Lung (tissue), 12 donors: Measurements from ENCODE around the gene GFY. TPM values are rescaled to one million over a fixed set of nuclear protein-coding genes. Genes with fewer than 3 reads are reported as not detected.

Experiments
- ATAC-seq: fragments of 200-7000 bp; cut with Tn5 transposase; one replicate; pipeline ENCODE4 v1.9.1; 2020; ENCODE audit warnings: moderate number of reproducible peaks; ENCODE audit not compliant: insufficient read depth, low FRiP score
- DNase-seq, 3 donors: peaks; one replicate each; pipeline ENCODE4 v3.0.0-alpha.2; 2013 to 2017
- H3K27ac ChIP-seq, 2 donors: one replicate each; pipeline ENCODE4 v1.5.1; 2013; ENCODE audit warnings: mild to moderate bottlenecking in 2 of 2, moderate library complexity in 2 of 2, control low read depth in 1 of 2, inconsistent platforms in 1 of 2, low read depth in 1 of 2, low read length in 1 of 2
- H3K27me3 ChIP-seq, 3 donors: one replicate each; pipeline ENCODE4 v1.5.1; 2013; ENCODE audit warnings: low read length in 2 of 3; ENCODE audit not compliant: control insufficient read depth in 3 of 3, insufficient read depth in 3 of 3
- H3K36me3 ChIP-seq, 4 donors: one replicate each; pipeline ENCODE4 v1.5.1; 2013; ENCODE audit warnings: low read length in 4 of 4, mild to moderate bottlenecking in 1 of 4, moderate library complexity in 1 of 4; ENCODE audit not compliant: control insufficient read depth in 4 of 4, insufficient read depth in 4 of 4
- H3K4me1 ChIP-seq, 5 donors: one replicate each; pipeline ENCODE4 v1.5.1; 2013; ENCODE audit warnings: low read length in 5 of 5, mild to moderate bottlenecking in 2 of 5, moderate library complexity in 1 of 5; ENCODE audit not compliant: control insufficient read depth in 5 of 5, insufficient read depth in 5 of 5
- H3K4me3 ChIP-seq: one replicate; pipeline ENCODE4 v1.5.1; 2013; ENCODE audit warnings: mild to moderate bottlenecking, control low read depth, moderate library complexity
- H3K9ac ChIP-seq, 2 donors: one replicate each; pipeline ENCODE4 v1.5.1; 2013; ENCODE audit warnings: low read length in 2 of 2, control low read depth in 1 of 2; ENCODE audit not compliant: insufficient read depth in 1 of 2
- H3K9me3 ChIP-seq, 4 donors: one replicate each; pipeline ENCODE4 v1.5.1; 2013; ENCODE audit warnings: low read length in 3 of 4, mild to moderate bottlenecking in 1 of 4, moderate library complexity in 1 of 4; ENCODE audit not compliant: control insufficient read depth in 4 of 4, insufficient read depth in 3 of 4
- CTCF ChIP-seq: IDR thresholded peaks from 2 replicates; pipeline ENCODE4 v1.5.1; 2012; ENCODE audit warnings: mild to moderate bottlenecking; ENCODE audit errors: control extremely low read depth, extremely low read depth
- WGBS, 2 donors: extraction: QIAGEN DNeasy Blood & Tissue Kit; methylation state at CpG; one replicate each; pipeline ENCODE4 v1.1.7; 2013; 5-methylcytosine and 5-hydroxymethylcytosine counted together
- polyA plus RNA-seq, 2 donors: library from polyadenylated mRNA; stranded (reverse); fragments of 200-250 nt; gene quantifications; one replicate each; pipeline ENCODE4 v1.2.1, GENCODE V29; 2013
- total RNA-seq, 2 donors: library from RNA; depleted of rRNA in 1 of 2; stranded (reverse); fragments of >200 nt in 1 of 2; gene quantifications; one replicate each; pipeline ENCODE4 v1.2.1, GENCODE V29; 2014 to 2021
- donor health status: control.
- donor health status: control.
- donor health status: Bipolar disorder and iron deficiency.
- donor health status: healthy.
- donor health status: DM: yes; HTN: yes; CAD: no.

GFY gene
- total and polyA plus RNA-seq, 4 donors, result not detected

GRCh38 chr19:49427339-49427738 lies 2.2 kb downstream of the GFY start:
- no peak for DNase-seq
- Histone ChIP-seq H3K27ac (no peak overlapping the region), H3K9me3 (peaks cover 0 to 7% (median 0%) of the 10 kb centered on the region in 4 donors), H3K36me3 (no peaks in the 10 kb centered on the region), H3K9ac (no peak overlapping the region), H3K4me3 (no peak overlapping the region), H3K27me3 (peaks cover 6 to 97% (median 90%) of the 10 kb centered on the region in 3 donors), H3K4me1 (peaks cover 0 to 8% (median 7%) of the 10 kb centered on the region in 5 donors)
- no peak for ATAC-seq
- no peak for TF ChIP-seq CTCF
- WGBS, 2 donors, result 51 to 58% methylated on average over 11 to 12 of the region's 12 CpGs

- ATAC-seq (no peak), DNase-seq (no peak)
- H3K4me3 ChIP-seq, result no peak overlapping the region
- H3K27ac ChIP-seq, result no peak overlapping the region
- no peak overlapping the region for H3K9ac ChIP-seq
- WGBS, 2 donors, result 2 to 4% methylated on average over 45 of the region's 45 CpGs
- H3K27me3 ChIP-seq, result peaks cover 3 to 98% (median 90%) of the 10 kb centered on the region in 3 donors
- TF ChIP-seq CTCF, result no peak
- peaks cover 0 to 3% (median 3%) of the 10 kb centered on the region in 5 donors for H3K4me1 ChIP-seq
- peaks cover 0 to 7% (median 0%) of the 10 kb centered on the region in 4 donors for H3K9me3 ChIP-seq
- no peaks in the 10 kb centered on the region for H3K36me3 ChIP-seq
Observed at GRCh38 chr19:49427855-49428546, 2.8 kb downstream of the GFY start.

- WGBS, 2 donors, result 15% methylated on average over 26 to 29 of the region's 29 CpGs
- peaks cover 0 to 98% (median 92%) of the 10 kb centered on the region in 3 donors for H3K27me3 ChIP-seq
- H3K4me1 ChIP-seq, result peaks cover 0 to 3% (median 0%) of the 10 kb centered on the region in 5 donors
- H3K36me3 ChIP-seq, result no peaks in the 10 kb centered on the region
- TF ChIP-seq CTCF, result no peak
- no peak overlapping the region for H3K27ac ChIP-seq
- peaks cover 0 to 7% (median 0%) of the 10 kb centered on the region in 4 donors for H3K9me3 ChIP-seq
- H3K9ac ChIP-seq, result no peak overlapping the region
- H3K4me3 ChIP-seq, result no peak overlapping the region
- DNase-seq (no peak), ATAC-seq (no peak)
Observed at GRCh38 chr19:49428547-49429451, 3.6 kb downstream of the GFY start.
